Vagina (tissue), 2 donors: ENCODE results near the gene BMP2K.

Source experiments
- CTCF ChIP-seq, 3 experiments: fragments of 450-650 bp in 2 of 3; fragments of 200-600 bp in 1 of 3; sonication (generic) in 1 of 3; IDR thresholded peaks; one replicate each; pipeline ENCODE4 v1.5.1; 2017 to 2019; ENCODE audit warnings: antibody characterized with exemption in 3 of 3, mild to moderate bottlenecking in 2 of 3, moderate library complexity in 2 of 3
- POLR2A ChIP-seq, 2 donors: fragments of 450-650 bp; IDR thresholded peaks; one replicate each; pipeline ENCODE4 v1.6.1; 2017; ENCODE audit warnings: antibody characterized with exemption in 2 of 2, mild to moderate bottlenecking in 2 of 2, moderate library complexity in 2 of 2
- POLR2AphosphoS5 ChIP-seq, 2 donors: sonication (generic); formaldehyde crosslinking; IDR thresholded peaks; one replicate each; pipeline ENCODE4 v1.9.0; 2017; ENCODE audit warnings: antibody characterized with exemption in 2 of 2, mild to moderate bottlenecking in 2 of 2, low read depth in 1 of 2; ENCODE audit not compliant: insufficient read depth in 1 of 2

GRCh38 chr4:78937837-78938236 lies 161.7 kb downstream of the BMP2K start:
- TF ChIP-seq POLR2A (IDR thresholded peaks at IDR 0.05) (no peak), CTCF (IDR thresholded peaks at IDR 0.05) (no peak), POLR2AphosphoS5 (IDR thresholded peaks at IDR 0.05; ENCODE audit: insufficient read depth in 1 of 2, low read depth in 1 of 2) (no peak)
